ENCODE measurements around the gene DNM2.
A peak's percentile ranks its signal among the peaks of the same experiment; 100 is the strongest.

DNM2 gene

GRCh38 chr19:10815007-10815536 lies 97.2 kb downstream of the DNM2 start:
- no peak for DNase-seq (ENCODE audit: low read depth in 2 of 2)

GRCh38 chr19:10815969-10816644 lies 98.2 kb downstream of the DNM2 start:
- DNase-seq (ENCODE audit: low read depth in 2 of 2): no peak

- DNase-seq (ENCODE audit: low read depth in 2 of 2): no peak
Measured at GRCh38 chr19:10816691-10817090, 98.8 kb downstream of the DNM2 start.

GRCh38 chr19:10817291-10818038 lies 99.6 kb downstream of the DNM2 start:
- DNase-seq (ENCODE audit: low read depth in 2 of 2): peak; percentile 98

GRCh38 chr19:10818301-10819123 lies 100.6 kb downstream of the DNM2 start:
- no peak for DNase-seq (ENCODE audit: low read depth in 2 of 2)

GRCh38 chr19:10819124-10820060 lies 101.5 kb downstream of the DNM2 start:
- DNase-seq (ENCODE audit: low read depth in 2 of 2): no peak

- DNase-seq (ENCODE audit: low read depth in 2 of 2): no peak
Measured at GRCh38 chr19:10820173-10820572, 102.3 kb downstream of the DNM2 start.

GRCh38 chr19:10823690-10824089 lies 105.8 kb downstream of the DNM2 start:
- no peak for DNase-seq (ENCODE audit: low read depth in 2 of 2)

GRCh38 chr19:10826231-10826630 lies 108.4 kb downstream of the DNM2 start:
- no peak for DNase-seq (ENCODE audit: low read depth in 2 of 2)

- no peak for DNase-seq (ENCODE audit: low read depth in 2 of 2)
Measured at GRCh38 chr19:10826846-10827245, 109.0 kb downstream of the DNM2 start.

GRCh38 chr19:10828981-10829821 lies 111.3 kb downstream of the DNM2 start:
- no peak for DNase-seq (ENCODE audit: low read depth in 2 of 2)

GRCh38 chr19:10829967-10830366 lies 112.1 kb downstream of the DNM2 start:
- DNase-seq (ENCODE audit: low read depth in 2 of 2): no peak

GRCh38 chr19:10830370-10830769 lies 112.5 kb downstream of the DNM2 start:
- DNase-seq (ENCODE audit: low read depth in 2 of 2): no peak

- DNase-seq (ENCODE audit: low read depth in 2 of 2): no peak
Measured at GRCh38 chr19:10830931-10831779, 113.3 kb downstream of the DNM2 start.

- DNase-seq (ENCODE audit: low read depth in 2 of 2): no peak
Measured at GRCh38 chr19:10831987-10832938, 114.4 kb downstream of the DNM2 start.

- no peak for DNase-seq (ENCODE audit: low read depth in 2 of 2)
Measured at GRCh38 chr19:10832939-10833296, 115.0 kb downstream of the DNM2 start.

- DNase-seq (ENCODE audit: low read depth in 2 of 2): no peak
Measured at GRCh38 chr19:10835089-10835753, 117.3 kb downstream of the DNM2 start.

All from fibroblast of skin of left quadriceps (primary cell).